K562 (cell line): ENCODE results near the gene NDST1. TPM values are rescaled to one million over a fixed set of nuclear protein-coding genes. Genes with fewer than 3 reads are reported as not detected.

ENCODE experiments used
- ATAC-seq: fragments of 200-7000 bp; cut with Tn5 transposase; 3 replicates; pipeline ENCODE4 v1.9.1; 2020; ENCODE audit warnings: moderate library complexity
- BruUV-seq: library from RNA; stranded (reverse); fragments of 400-500 nt; replicated peaks from 2 replicates; lab custom pipeline; 2021; lab: Mats Ljungman, UMichigan
- CTCF ChIA-PET: fragments of 300-600 bp; formaldehyde crosslinking; extraction: SDS; loops from one replicate; lab custom pipeline; 2021; ENCODE audit warnings: low intra/inter-chr PET ratio; lab: Yijun Ruan, JAX
- POLR2A ChIA-PET: fragments of 300-600, 350-650 bp; sonication (Branson Sonifier 250); formaldehyde crosslinking; extraction: SDS; loops from one replicate; lab custom pipeline; 2021; ENCODE audit warnings: antibody characterized with exemption, inconsistent platforms; lab: Yijun Ruan, JAX
- DNase-seq, 4 experiments: peaks; one replicate each; pipeline versions ENCODE4 v3.0.0 to v3.0.0-alpha.2; 2011 to 2018; ENCODE audit warnings: low spot score in 3 of 4, mixed read lengths in 3 of 4; ENCODE audit errors: extremely low read depth in 1 of 4
- FAIRE-seq: peaks from 2 replicates; lab custom pipeline; 2011; peaks lifted over from hg19 to GRCh38; lab: Jason Lieb, UNC
- H2AFZ ChIP-seq: 2 replicates; pipeline ENCODE4 v1.6.0; 2011; ENCODE audit warnings: low read depth, low read length, control low read depth, inconsistent platforms
- H3K27ac ChIP-seq: fragments of 200-600 bp; 3 replicates; pipeline ENCODE4 v1.8.0; 2011; ENCODE audit warnings: low read depth, mild to moderate bottlenecking, control low read depth, inconsistent platforms, low read length, moderate library complexity, mixed read lengths; ENCODE audit errors: extremely low read depth
- H3K27me3 ChIP-seq, 2 experiments: fragments of 300-600 bp in 1 of 2; 2 replicates in 1 of 2; 3 replicates in 1 of 2; pipeline versions ENCODE4 v1.6.0 to v1.8.0; 2011; ENCODE audit warnings: inconsistent platforms in 2 of 2, low read length in 2 of 2, mild to moderate bottlenecking in 1 of 2, mixed read lengths in 1 of 2, moderate library complexity in 1 of 2; ENCODE audit not compliant: control insufficient read depth in 2 of 2, insufficient read depth in 2 of 2
- H3K36me3 ChIP-seq: fragments of 300-600 bp; 3 replicates; pipeline ENCODE4 v1.8.0; 2011; ENCODE audit warnings: mild to moderate bottlenecking, low read length, inconsistent platforms; ENCODE audit not compliant: control insufficient read depth, insufficient read depth
- H3K4me1 ChIP-seq, 2 experiments: fragments of 200-600 bp in 1 of 2; replicated peaks in 1 of 2; 2 replicates in 1 of 2; 3 replicates in 1 of 2; pipeline versions ENCODE4 v1.5.1 to v1.8.0; 2011; ENCODE audit warnings: inconsistent platforms in 2 of 2, low read length in 2 of 2, mild to moderate bottlenecking in 1 of 2, mixed read lengths in 1 of 2, moderate library complexity in 1 of 2; ENCODE audit not compliant: control insufficient read depth in 2 of 2, insufficient read depth in 2 of 2
- H3K4me2 ChIP-seq: 2 replicates; pipeline ENCODE4 v1.6.1; 2011; ENCODE audit warnings: low read length, control low read depth, inconsistent platforms, mixed read lengths; ENCODE audit not compliant: insufficient read depth
- H3K4me3 ChIP-seq: fragments of 200-600 bp; sonication (generic), shearing (Covaris generic); 2 replicates; pipeline ENCODE4 v1.5.1; 2016; ENCODE audit warnings: control low read depth, inconsistent platforms
- H3K79me2 ChIP-seq: fragments of 200-600 bp; 3 replicates; pipeline ENCODE4 v1.8.0; 2011; ENCODE audit warnings: low read length, inconsistent platforms; ENCODE audit not compliant: control insufficient read depth, insufficient read depth
- H3K9ac ChIP-seq, 2 experiments: 2 replicates each; pipeline versions ENCODE4 v1.6.0 to v1.6.1; 2011; ENCODE audit warnings: low read depth in 2 of 2, low read length in 2 of 2, control low read depth in 1 of 2, inconsistent platforms in 1 of 2, mild to moderate bottlenecking in 1 of 2, mixed read lengths in 1 of 2; ENCODE audit not compliant: insufficient read depth in 1 of 2
- H3K9me1 ChIP-seq: one replicate; pipeline ENCODE4 v1.6.0; 2011; ENCODE audit warnings: inconsistent platforms, mild to moderate bottlenecking, low read length, moderate library complexity; ENCODE audit not compliant: control insufficient read depth, insufficient read depth
- H3K9me3 ChIP-seq: replicated peaks from 2 replicates; pipeline ENCODE4 v1.5.1; 2011; ENCODE audit warnings: low read depth, low read length, inconsistent platforms; ENCODE audit not compliant: control insufficient read depth, insufficient read depth
- H4K20me1 ChIP-seq: replicated peaks from 2 replicates; pipeline ENCODE4 v1.6.1; 2011; ENCODE audit warnings: low read length, inconsistent platforms, mixed read lengths; ENCODE audit not compliant: control insufficient read depth, insufficient read depth
- CBFA2T3 ChIP-seq: fragments of 450-650 bp; IDR thresholded peaks from 2 replicates; pipeline ENCODE4 v1.6.1; 2017
- GABPB1 ChIP-seq: sonication (generic); formaldehyde crosslinking; IDR thresholded peaks from 2 replicates; pipeline ENCODE4 v1.8.0; 2022; ENCODE audit warnings: mild to moderate bottlenecking, missing genetic modification reagents
- NR2C1 ChIP-seq, 2 experiments: fragments of 450-650 bp; IDR thresholded peaks; 2 replicates each; pipeline ENCODE4 v1.6.1; 2017; ENCODE audit warnings: mild to moderate bottlenecking in 2 of 2, antibody characterized with exemption in 1 of 2, inconsistent platforms in 1 of 2, missing compliant biosample characterization in 1 of 2, missing genetic modification characterization in 1 of 2
- NUFIP1 ChIP-seq: fragments of 450-650 bp; IDR thresholded peaks from 2 replicates; pipeline ENCODE4 v1.6.1; 2018; ENCODE audit not compliant: partially characterized antibody
- PHB ChIP-seq: fragments of 250-450 bp; sonication (Bioruptor Pico); IDR thresholded peaks from 2 replicates; pipeline ENCODE4 v1.5.0; 2021
- SMARCB1 ChIP-seq: IDR thresholded peaks from 2 replicates; pipeline ENCODE4 v1.6.1; 2011; ENCODE audit warnings: improper control_type of control experiment, low read depth; ENCODE audit not compliant: insufficient read length
- WGBS: fragments of 100-300 bp; shearing (Covaris generic); methylation state at CpG from one replicate; pipeline ENCODE4 v1.1.6; 2016; ENCODE audit warnings: low coverage, mixed read lengths; ENCODE audit not compliant: insufficient coverage; ENCODE audit errors: missing lambda C conversion rate; 5-methylcytosine and 5-hydroxymethylcytosine counted together
- in situ Hi-C: fragments of 300-500 bp; cut with MboI; formaldehyde crosslinking; loops from 4 replicates; pipeline ENCODE4 v1.15.0; 2018; ENCODE audit warnings: inconsistent platforms, mixed read lengths
- intact Hi-C: fragments of 100-400 bp; cut with micrococcal nuclease; formaldehyde crosslinking; loops from 2 replicates; pipeline ENCODE4 v1.14.2; 2022
- polyA plus RNA-seq, 8 experiments: library from polyadenylated mRNA; depleted of rRNA in 4 of 8; stranded (reverse) in 5 of 8; unstranded in 3 of 8; fragments of >200 nt; fragmentation: Nextera tagmentation in 2 of 8; fragmentation: Illumina TruSeq in 1 of 8; extraction: Ambion mirVana in 2 of 8; extraction: Trizol in 1 of 8; gene quantifications; 2 replicates each; pipeline versions ENCODE4 v1.2.1 to v1.2.3, GENCODE V29; 2011 to 2014; ENCODE audit warnings: inconsistent platforms in 1 of 8, missing spikeins in 1 of 8
- total RNA-seq, 7 experiments: library from RNA; depleted of rRNA in 6 of 7; stranded (reverse); fragments of >200 nt in 6 of 7; fragmentation: Illumina TruSeq in 2 of 7; extraction: Trizol in 2 of 7; gene quantifications; 2 replicates each; pipeline versions ENCODE4 v1.2.1 to v1.2.3, GENCODE V29; 2011 to 2021; ENCODE audit warnings: low replicate concordance in 1 of 7

Gene NDST1
- total and polyA plus RNA-seq, 9 of the 15 experiments (the other 6 are each of a cell fraction or from before 2014, with no cell fraction given): 0.38 to 47.9 (median 9.9) TPM

DNA sequence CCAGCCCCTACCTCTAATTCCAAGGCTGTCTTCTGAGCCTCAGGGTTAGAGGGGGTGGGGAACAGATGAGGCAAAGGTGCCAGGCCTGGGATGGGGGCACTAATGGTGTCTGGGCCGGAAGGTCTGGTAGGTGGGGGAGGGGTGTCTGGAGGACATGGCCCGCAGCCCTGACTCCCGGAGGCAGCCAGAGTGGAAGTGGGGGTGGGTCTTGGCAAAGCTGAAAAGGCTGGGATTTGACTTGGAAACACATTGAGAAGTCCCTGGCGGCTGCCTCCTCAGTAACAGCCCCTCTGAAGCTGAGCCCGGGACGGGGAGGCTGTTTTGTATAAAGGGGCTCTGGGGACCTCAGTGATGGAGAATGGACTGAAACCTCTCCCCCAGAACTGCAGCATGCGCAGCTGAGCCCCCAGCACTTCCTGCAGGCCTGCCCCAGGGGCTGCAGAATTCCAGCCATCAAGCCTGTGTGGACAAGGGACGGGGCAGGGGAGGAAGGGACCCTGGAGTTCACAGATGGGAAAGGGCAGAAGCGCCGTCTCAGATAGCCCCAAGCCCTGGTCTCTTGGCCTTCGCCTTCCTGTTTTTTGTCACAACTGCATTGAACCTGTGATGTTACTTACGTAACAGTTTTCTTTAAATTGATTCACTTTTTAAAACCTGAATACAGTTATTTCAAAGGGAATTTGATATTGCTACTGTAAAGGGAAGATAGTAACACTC is 83.2 kb downstream of the NDST1 start:
- in situ Hi-C loops (no loop called here), intact Hi-C loops (no loop called here)
- no peak overlapping the region for H3K9ac ChIP-seq
- WGBS: 10% methylated on average over 12 of the region's 12 CpGs
- no peak overlapping the region for H2AFZ ChIP-seq
- TF ChIP-seq NUFIP1 (no peak), CBFA2T3 (no peak), PHB (CRISPR knock-in tag) (no peak), GABPB1 (no peak)
- no peaks in the 10 kb centered on the region for H3K9me3 ChIP-seq
- H3K27ac ChIP-seq: no peak overlapping the region
- ChIA-PET POLR2A (no interaction called here), CTCF (interaction anchor here (0.5 to 1.6 kb wide), 2 partner anchors 51 to 66 kb away, joined by 3 to 4 read pairs; no protein-coding TSS in a partner anchor)
- FAIRE-seq (no peak), ATAC-seq (no peak), DNase-seq (no peak)
- no TSS peak for BruUV-seq
- H3K4me2 ChIP-seq: no peak overlapping the region
- no peak overlapping the region for H3K4me3 ChIP-seq
- H3K79me2 ChIP-seq: no peaks in the 10 kb centered on the region
- H3K9me1 ChIP-seq: no peaks in the 10 kb centered on the region
- 0 out of 2 replicates have a peak, but pooled peaks cover 5% of the 10 kb centered on the region for H4K20me1 ChIP-seq
- H3K36me3 ChIP-seq: no peaks in the 10 kb centered on the region
- peaks cover 12 to 18% of the 10 kb centered on the region in 2 experiments; a peak in 4 of 5 replicates for H3K4me1 ChIP-seq
- H3K27me3 ChIP-seq: peaks cover 13 to 43% of the 10 kb centered on the region in 2 experiments; a peak in 4 of 5 replicates

DNA sequence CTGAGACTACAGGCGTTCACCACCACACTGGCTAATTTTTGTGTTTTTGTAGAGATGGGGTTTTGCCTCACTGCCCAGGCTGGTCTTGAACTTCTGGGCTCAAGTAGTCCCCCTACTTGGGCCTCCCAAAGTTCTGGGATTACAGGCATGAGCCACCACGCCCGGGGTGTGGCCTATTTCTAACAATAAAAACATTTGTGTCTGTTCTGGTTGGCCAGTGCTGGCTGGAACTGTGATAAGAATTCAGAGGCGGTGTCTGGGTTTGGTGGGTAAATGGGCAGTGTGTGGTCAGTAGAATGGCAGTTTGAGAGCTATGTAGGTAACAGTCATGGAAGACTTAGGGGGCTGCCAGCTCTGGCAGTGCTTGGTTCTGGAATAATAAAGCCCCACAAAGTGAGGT is 85.7 kb downstream of the NDST1 start:
- ChIA-PET POLR2A (no interaction called here), CTCF (no interaction called here)
- FAIRE-seq (no peak), DNase-seq (peak in 1 of 4 experiments; percentile 30), ATAC-seq (no peak)
- intact Hi-C loops (no loop called here), in situ Hi-C loops (no loop called here)
- H3K27ac ChIP-seq: no peak overlapping the region
- H3K4me1 ChIP-seq: peaks cover 13 to 19% of the 10 kb centered on the region in 2 experiments; a peak in 4 of 5 replicates
- no peak for TF ChIP-seq NR2C1 (IDR thresholded peaks at IDR 0.05)
- TF ChIP-seq NR2C1 (tag; IDR thresholded peaks at IDR 0.05): no peak
- TF ChIP-seq SMARCB1: no peak
- 8% methylated on average over 4 of the region's 4 CpGs for WGBS
- no peaks in the 10 kb centered on the region for H3K9me1 ChIP-seq
- H3K4me2 ChIP-seq: no peak overlapping the region
- H3K9me3 ChIP-seq: no peaks in the 10 kb centered on the region
- H3K4me3 ChIP-seq: no peak overlapping the region
- H3K36me3 ChIP-seq: no peaks in the 10 kb centered on the region
- H3K79me2 ChIP-seq: no peaks in the 10 kb centered on the region
- H4K20me1 ChIP-seq: peaks cover 8% of the 10 kb centered on the region; the same call in 1 of the 2 replicates
- peaks cover 22 to 52% of the 10 kb centered on the region in 2 experiments; a peak in 4 of 5 replicates for H3K27me3 ChIP-seq
- H3K9ac ChIP-seq: no peak overlapping the region; a peak in 1 of 4 replicates
- BruUV-seq: no TSS peak
- H2AFZ ChIP-seq: no peak overlapping the region
